ENCODE results near the gene BIRC3. TPM values are rescaled to one million over a fixed set of nuclear protein-coding genes. Genes with fewer than 3 reads are reported as not detected.
A peak's percentile ranks its signal among the peaks of the same experiment; 100 is the strongest.

BIRC3 gene
- total RNA-seq, 1 donor from 2014 or later = 23.0 TPM

DNA sequence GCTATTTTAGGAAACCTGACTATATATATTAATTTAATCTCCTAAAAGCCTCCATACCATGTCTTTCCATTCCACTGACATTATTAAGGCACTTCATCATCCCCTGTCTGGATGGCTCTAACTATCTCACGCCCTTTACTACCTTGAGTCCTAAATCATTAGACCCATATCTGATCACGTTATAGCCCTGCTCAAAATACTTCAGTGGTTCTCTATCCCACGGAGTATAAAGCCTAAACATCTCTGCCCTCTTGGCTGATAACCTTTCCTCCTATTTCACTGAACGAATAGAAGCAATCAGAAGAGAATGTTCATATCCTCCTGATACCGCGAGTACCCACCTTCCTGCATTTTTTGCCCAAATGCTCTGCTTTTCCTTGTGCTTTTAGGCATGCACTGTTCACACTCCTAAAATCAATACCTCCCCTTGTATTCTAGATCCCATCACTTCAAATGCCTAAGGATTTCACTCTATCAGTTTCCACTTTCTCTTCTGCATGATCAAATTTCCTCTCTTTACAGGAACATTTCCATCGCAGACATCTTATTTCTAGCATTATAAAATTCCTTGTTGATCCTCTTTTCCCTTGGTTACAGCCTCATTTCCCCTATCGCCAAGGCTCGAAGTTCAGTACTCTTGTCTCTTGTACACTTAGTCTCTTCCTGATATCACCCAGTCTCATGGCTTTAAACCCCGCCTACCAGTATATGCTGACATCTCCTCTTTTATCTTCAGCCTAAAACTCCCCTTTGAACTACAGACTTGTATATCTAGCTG lies 45.0 kb upstream of the BIRC3 start:
- TF ChIP-seq, protein P1, sequence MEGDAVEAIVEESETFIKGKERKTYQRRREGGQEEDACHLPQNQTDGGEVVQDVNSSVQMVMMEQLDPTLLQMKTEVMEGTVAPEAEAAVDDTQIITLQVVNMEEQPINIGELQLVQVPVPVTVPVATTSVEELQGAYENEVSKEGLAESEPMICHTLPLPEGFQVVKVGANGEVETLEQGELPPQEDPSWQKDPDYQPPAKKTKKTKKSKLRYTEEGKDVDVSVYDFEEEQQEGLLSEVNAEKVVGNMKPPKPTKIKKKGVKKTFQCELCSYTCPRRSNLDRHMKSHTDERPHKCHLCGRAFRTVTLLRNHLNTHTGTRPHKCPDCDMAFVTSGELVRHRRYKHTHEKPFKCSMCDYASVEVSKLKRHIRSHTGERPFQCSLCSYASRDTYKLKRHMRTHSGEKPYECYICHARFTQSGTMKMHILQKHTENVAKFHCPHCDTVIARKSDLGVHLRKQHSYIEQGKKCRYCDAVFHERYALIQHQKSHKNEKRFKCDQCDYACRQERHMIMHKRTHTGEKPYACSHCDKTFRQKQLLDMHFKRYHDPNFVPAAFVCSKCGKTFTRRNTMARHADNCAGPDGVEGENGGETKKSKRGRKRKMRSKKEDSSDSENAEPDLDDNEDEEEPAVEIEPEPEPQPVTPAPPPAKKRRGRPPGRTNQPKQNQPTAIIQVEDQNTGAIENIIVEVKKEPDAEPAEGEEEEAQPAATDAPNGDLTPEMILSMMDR (IDR thresholded peaks at IDR 0.05) = no peak
- H3K27ac ChIP-seq = no peak overlapping the region
- peaks cover 6% of the 10 kb centered on the region for H3K27me3 ChIP-seq
- intact Hi-C loops (cut with DNase I) = no loop called here
- DNase-seq (no peak), ATAC-seq (no peak)
- H3K4me3 ChIP-seq = no peak overlapping the region
- no peaks in the 10 kb centered on the region for H3K9me3 ChIP-seq
- peaks cover 5% of the 10 kb centered on the region for H3K4me1 ChIP-seq
- H3K36me3 ChIP-seq = no peaks in the 10 kb centered on the region

DNA sequence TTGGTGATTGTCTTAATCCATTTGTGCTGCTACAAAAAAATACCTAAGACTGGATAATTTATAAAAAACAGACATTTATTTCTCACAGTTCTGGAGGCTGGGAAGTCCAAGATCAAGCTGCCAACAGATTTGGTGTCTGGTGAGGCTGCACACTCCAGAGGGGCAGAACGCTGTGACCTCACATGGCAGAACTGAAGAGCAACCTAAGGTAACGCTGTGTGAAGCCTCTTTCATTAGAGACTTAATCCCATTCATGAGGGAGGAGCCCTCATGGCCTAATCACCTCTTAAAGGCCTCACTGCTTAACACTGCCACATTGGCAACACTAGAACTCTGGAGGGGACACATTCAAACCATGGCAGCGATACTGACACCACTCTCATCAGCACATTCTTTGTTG lies 42.7 kb upstream of the BIRC3 start:
- TF ChIP-seq, protein P1 (IDR thresholded peaks at IDR 0.05) = no peak
- Histone ChIP-seq H3K27me3 (peaks cover 6% of the 10 kb centered on the region), H3K4me1 (no peaks in the 10 kb centered on the region), H3K4me3 (no peak overlapping the region), H3K36me3 (no peaks in the 10 kb centered on the region), H3K9me3 (no peaks in the 10 kb centered on the region), H3K27ac (no peak overlapping the region)
- DNase-seq (no peak), ATAC-seq (no peak)
- intact Hi-C loops (cut with DNase I) = no loop called here

DNA sequence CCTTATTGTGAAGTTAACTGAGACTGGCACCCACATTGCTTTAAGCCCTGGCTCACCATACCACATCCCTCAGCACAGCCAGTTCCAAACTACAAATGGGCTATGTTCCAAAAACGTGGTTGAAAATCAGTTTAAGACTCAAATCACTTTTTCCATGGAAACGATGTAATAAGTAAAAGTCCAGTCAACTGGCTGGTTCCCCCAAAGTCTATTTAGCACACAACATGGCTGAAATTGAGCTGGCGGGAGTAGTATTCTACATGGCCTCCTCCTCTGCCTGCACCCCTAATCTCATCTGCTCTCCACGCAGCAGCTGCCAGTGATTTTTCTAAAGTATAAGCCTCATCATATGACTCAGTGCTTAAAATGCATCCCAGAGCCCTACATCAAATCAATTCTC lies 40.9 kb upstream of the BIRC3 start:
- Histone ChIP-seq H3K36me3 (no peaks in the 10 kb centered on the region), H3K4me1 (no peaks in the 10 kb centered on the region), H3K4me3 (no peak overlapping the region), H3K27me3 (peaks cover 6% of the 10 kb centered on the region), H3K27ac (no peak overlapping the region), H3K9me3 (no peaks in the 10 kb centered on the region)
- ATAC-seq (no peak), DNase-seq (no peak)
- TF ChIP-seq, protein P1 (IDR thresholded peaks at IDR 0.05) = no peak
- intact Hi-C loops (cut with DNase I) = no loop called here

DNA sequence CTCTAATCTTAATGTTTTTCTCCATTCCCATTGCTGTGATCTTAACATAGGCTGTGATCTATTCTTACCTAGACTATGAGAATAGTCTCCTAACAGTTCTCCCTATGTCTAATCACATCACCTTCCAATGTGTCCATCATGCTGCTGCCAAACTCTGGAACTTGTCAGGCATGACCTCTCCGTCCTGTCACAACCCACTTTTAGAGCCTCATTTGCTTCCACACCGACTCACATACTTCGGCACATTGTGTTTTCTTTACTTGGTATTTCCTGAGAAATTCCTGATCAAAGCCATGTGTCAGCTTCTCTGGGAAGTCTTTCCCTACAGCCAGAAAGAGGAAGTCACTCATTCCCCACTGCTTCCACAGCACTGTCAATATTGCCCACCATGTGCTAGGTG lies 40.5 kb upstream of the BIRC3 start:
- no peaks in the 10 kb centered on the region for H3K9me3 ChIP-seq
- no peaks in the 10 kb centered on the region for H3K36me3 ChIP-seq
- intact Hi-C loops (cut with DNase I) = no loop called here
- no peak overlapping the region for H3K27ac ChIP-seq
- ATAC-seq (no peak), DNase-seq (no peak)
- H3K4me3 ChIP-seq = no peak overlapping the region
- TF ChIP-seq, protein P1 (IDR thresholded peaks at IDR 0.05) = no peak
- H3K4me1 ChIP-seq = no peaks in the 10 kb centered on the region
- peaks cover 6% of the 10 kb centered on the region for H3K27me3 ChIP-seq

DNA sequence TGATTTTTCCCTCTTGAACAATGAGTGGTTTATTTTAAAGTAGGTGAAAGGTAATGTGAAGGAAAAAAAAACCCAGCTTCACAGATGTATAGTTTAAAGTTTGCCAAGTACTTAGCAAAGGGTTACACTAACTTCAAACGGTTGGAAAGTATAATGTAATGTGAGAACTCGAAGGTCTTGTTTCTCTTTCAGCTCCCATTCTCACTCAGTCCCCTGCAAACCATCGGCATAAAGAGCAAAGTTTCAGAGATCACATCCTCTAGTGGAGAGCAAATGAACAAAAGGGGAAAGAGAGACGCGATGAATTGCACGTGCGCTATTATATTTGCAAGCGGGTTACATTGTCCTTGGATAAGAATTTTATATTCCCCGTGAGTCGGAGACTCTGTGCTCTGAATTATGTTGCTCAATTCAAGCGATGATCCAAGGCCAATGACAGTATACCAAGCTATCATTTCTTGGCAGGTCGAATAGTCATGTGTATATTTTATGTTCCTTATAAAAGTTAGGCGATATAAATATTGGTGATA lies 37.6 kb upstream of the BIRC3 start:
- no peak overlapping the region for H3K27ac ChIP-seq
- peak; percentile 27 for ATAC-seq
- no peaks in the 10 kb centered on the region for H3K27me3 ChIP-seq
- no peaks in the 10 kb centered on the region for H3K4me1 ChIP-seq
- TF ChIP-seq, protein P1 (IDR thresholded peaks at IDR 0.05) = peak; percentile 20
- no peaks in the 10 kb centered on the region for H3K9me3 ChIP-seq
- no peaks in the 10 kb centered on the region for H3K36me3 ChIP-seq
- intact Hi-C loops (cut with DNase I) = no loop called here
- H3K4me3 ChIP-seq = peak overlapping the region; percentile 1
- DNase-seq = no peak
